Hippocampal formation (tissue), 2 donors: ENCODE data around the gene NR4A2.

Experiments
- DNase-seq, 2 donors: peaks; one replicate each; lab custom pipeline; 2025; lab: John Stamatoyannopoulos, UW

NR4A2 gene

GRCh38 chr2:156340377-156340776, 7.9 kb upstream of the NR4A2 start:
- DNase-seq = peak in 1 of 2 donors; percentile 48

- DNase-seq = no peak
These were observed 7.3 kb upstream of the NR4A2 start for GRCh38 chr2:156339865-156340264.

GRCh38 chr2:156339110-156339847, 6.8 kb upstream of the NR4A2 start:
- peak in 1 of 2 donors; percentile 65 for DNase-seq

GRCh38 chr2:156338578-156338977, 6.1 kb upstream of the NR4A2 start:
- no peak for DNase-seq

GRCh38 chr2:156334496-156335478, 2.3 kb upstream of the NR4A2 start:
- DNase-seq = peak; percentile 80 to 82

GRCh38 chr2:156333951-156334495, 1.5 kb upstream of the NR4A2 start:
- DNase-seq = peak; percentile 58 to 74

- no peak for DNase-seq
These were observed 891 bp upstream of the NR4A2 start for GRCh38 chr2:156333274-156333950.

- no peak for DNase-seq
These were observed 312 bp downstream of the NR4A2 start for GRCh38 chr2:156332284-156332533.

GRCh38 chr2:156331572-156332283, 793 bp downstream of the NR4A2 start:
- DNase-seq = peak; percentile 30 to 43

- no peak for DNase-seq
These were observed 2.4 kb downstream of the NR4A2 start for GRCh38 chr2:156329927-156330726.

- DNase-seq = no peak
These were observed 3.2 kb downstream of the NR4A2 start for GRCh38 chr2:156329031-156329926.

GRCh38 chr2:156327835-156328695, 4.5 kb downstream of the NR4A2 start:
- DNase-seq = no peak

GRCh38 chr2:156326526-156327095, 5.9 kb downstream of the NR4A2 start:
- DNase-seq = no peak

GRCh38 chr2:156325688-156326525, 6.6 kb downstream of the NR4A2 start:
- DNase-seq = no peak

- DNase-seq = no peak
These were observed 8.8 kb downstream of the NR4A2 start for GRCh38 chr2:156323754-156324153.

GRCh38 chr2:156322686-156323231, 9.8 kb downstream of the NR4A2 start:
- no peak for DNase-seq

- DNase-seq = no peak
These were observed 10.4 kb downstream of the NR4A2 start for GRCh38 chr2:156322051-156322685.
